PFSK-1 (cell line): ENCODE measurements around the gene SLC27A3.

Experiments
- FOXP2 ChIP-seq: optimal IDR thresholded peaks from 2 replicates; pipeline ENCODE3; 2011; ENCODE audit warnings: borderline replicate concordance, control low read depth, inconsistent platforms; ENCODE audit not compliant: insufficient read depth; ENCODE audit errors: extremely low read length, extremely low read depth
- POLR2AphosphoS5 ChIP-seq: IDR thresholded peaks from 2 replicates; pipeline ENCODE4 v1.6.1; 2012; ENCODE audit warnings: low read depth, mild to moderate bottlenecking, control low read depth, low read length, moderate library complexity
- REST ChIP-seq, 2 experiments: IDR thresholded peaks; 2 replicates each; pipeline versions ENCODE4 v1.6.1 to v1.8.0; 2011 to 2012; ENCODE audit warnings: low read depth in 2 of 2, low read length in 2 of 2, control low read depth in 1 of 2, inconsistent platforms in 1 of 2, mild to moderate bottlenecking in 1 of 2, moderate library complexity in 1 of 2; ENCODE audit not compliant: insufficient read depth in 1 of 2
- SIN3A ChIP-seq: IDR thresholded peaks from 2 replicates; pipeline ENCODE4 v1.6.1; 2012; ENCODE audit warnings: mild to moderate bottlenecking, low read length, moderate library complexity, borderline replicate concordance; ENCODE audit not compliant: insufficient read depth
- TAF1 ChIP-seq: IDR thresholded peaks from 2 replicates; pipeline ENCODE4 v1.6.1; 2012; ENCODE audit warnings: low read length, control low read depth, borderline replicate concordance; ENCODE audit not compliant: insufficient read depth

Gene SLC27A3

GRCh38 chr1:153805042-153805745 is 30.0 kb downstream of the SLC27A3 start:
- TF ChIP-seq REST (IDR thresholded peaks at IDR 0.05; ENCODE audit: insufficient read depth in 1 of 2, low read depth in 2 of 2, low read length in 2 of 2) (no peak), TAF1 (no peak), SIN3A (no peak), POLR2AphosphoS5 (no peak), FOXP2 (no peak)

GRCh38 chr1:153805886-153806719 is 30.9 kb downstream of the SLC27A3 start:
- TF ChIP-seq SIN3A (no peak), TAF1 (no peak), POLR2AphosphoS5 (no peak), FOXP2 (no peak), REST (IDR thresholded peaks at IDR 0.05; ENCODE audit: insufficient read depth in 1 of 2, low read depth in 2 of 2, low read length in 2 of 2) (no peak)

GRCh38 chr1:153816283-153816889 is 41.2 kb downstream of the SLC27A3 start:
- TF ChIP-seq SIN3A (no peak), FOXP2 (no peak), POLR2AphosphoS5 (no peak), REST (IDR thresholded peaks at IDR 0.05; ENCODE audit: insufficient read depth in 1 of 2, low read depth in 2 of 2, low read length in 2 of 2) (no peak), TAF1 (no peak)

GRCh38 chr1:153818876-153819275 is 43.7 kb downstream of the SLC27A3 start:
- TF ChIP-seq POLR2AphosphoS5: no peak
- TF ChIP-seq TAF1: no peak
- no peak for TF ChIP-seq REST (IDR thresholded peaks at IDR 0.05; ENCODE audit: insufficient read depth in 1 of 2, low read depth in 2 of 2, low read length in 2 of 2)
- TF ChIP-seq FOXP2: no peak
- TF ChIP-seq SIN3A: no peak
